ENCODE results near the gene KDM8. TPM values are rescaled to one million over a fixed set of nuclear protein-coding genes. Genes with fewer than 3 reads are reported as not detected.
"Not testable (repeated sequence)": the region's sequence is repeated elsewhere in the genome, so short reads cannot be mapped to it uniquely, and the experiment has no call there.

Gene KDM8
- total RNA-seq, 1 donor from 2014 or later: 12.5 TPM

- no peak for TF ChIP-seq CTCF (IDR thresholded peaks at IDR 0.05; ENCODE audit: unreplicated experiment)
- Mint-ChIP-seq H3K9me3 (ENCODE audit: low read depth) (peaks cover 3% of the 10 kb centered on the region), H3K36me3 (ENCODE audit: insufficient read depth) (no peaks in the 10 kb centered on the region), H3K27ac (peak overlapping the region; percentile 100), H3K27me3 (no peaks in the 10 kb centered on the region), H3K4me1 (ENCODE audit: low read depth) (peaks cover 8% of the 10 kb centered on the region), H3K4me3 (ENCODE audit: low read depth) (peak overlapping the region; percentile 98)
- no peak for DNase-seq (ENCODE audit: low spot score, unreplicated experiment)
Measured at GRCh38 chr16:27204312-27204915, 1.1 kb downstream of the KDM8 start.

GRCh38 chr16:27205423-27206065, 2.2 kb downstream of the KDM8 start:
- H3K27me3 Mint-ChIP-seq: no peaks in the 10 kb centered on the region
- H3K27ac Mint-ChIP-seq: no peak overlapping the region
- TF ChIP-seq CTCF (IDR thresholded peaks at IDR 0.05; ENCODE audit: unreplicated experiment): no peak
- peaks cover 8% of the 10 kb centered on the region for H3K4me1 Mint-ChIP-seq (ENCODE audit: low read depth)
- no peaks in the 10 kb centered on the region for H3K36me3 Mint-ChIP-seq (ENCODE audit: insufficient read depth)
- H3K9me3 Mint-ChIP-seq (ENCODE audit: low read depth): peaks cover 3% of the 10 kb centered on the region
- no peak overlapping the region for H3K4me3 Mint-ChIP-seq (ENCODE audit: low read depth)
- no peak for DNase-seq (ENCODE audit: low spot score, unreplicated experiment)

GRCh38 chr16:27207121-27207520, 3.8 kb downstream of the KDM8 start:
- not testable (repeated sequence) for H3K9me3 Mint-ChIP-seq (ENCODE audit: low read depth); H3K27ac Mint-ChIP-seq; H3K4me3 Mint-ChIP-seq (ENCODE audit: low read depth); H3K27me3 Mint-ChIP-seq; H3K4me1 Mint-ChIP-seq (ENCODE audit: low read depth); DNase-seq (ENCODE audit: low spot score, unreplicated experiment); H3K36me3 Mint-ChIP-seq (ENCODE audit: insufficient read depth)

- H3K9me3 Mint-ChIP-seq (ENCODE audit: low read depth): no peaks in the 10 kb centered on the region
- no peaks in the 10 kb centered on the region for H3K27me3 Mint-ChIP-seq
- H3K4me3 Mint-ChIP-seq (ENCODE audit: low read depth): no peak overlapping the region
- H3K36me3 Mint-ChIP-seq (ENCODE audit: insufficient read depth): no peaks in the 10 kb centered on the region
- no peak for DNase-seq (ENCODE audit: low spot score, unreplicated experiment)
- no peak for TF ChIP-seq CTCF (IDR thresholded peaks at IDR 0.05; ENCODE audit: unreplicated experiment)
- no peak overlapping the region for H3K27ac Mint-ChIP-seq
- peaks cover 6% of the 10 kb centered on the region for H3K4me1 Mint-ChIP-seq (ENCODE audit: low read depth)
Measured at GRCh38 chr16:27208081-27208680, 4.9 kb downstream of the KDM8 start.

GRCh38 chr16:27208796-27209195, 5.5 kb downstream of the KDM8 start:
- Mint-ChIP-seq H3K36me3 (ENCODE audit: insufficient read depth) (no peaks in the 10 kb centered on the region), H3K4me3 (ENCODE audit: low read depth) (no peak overlapping the region), H3K27ac (no peak overlapping the region), H3K4me1 (ENCODE audit: low read depth) (peaks cover 6% of the 10 kb centered on the region), H3K27me3 (no peaks in the 10 kb centered on the region), H3K9me3 (ENCODE audit: low read depth) (no peaks in the 10 kb centered on the region)
- TF ChIP-seq CTCF (IDR thresholded peaks at IDR 0.05; ENCODE audit: unreplicated experiment): no peak
- no peak for DNase-seq (ENCODE audit: low spot score, unreplicated experiment)

All from progenitor cell of endocrine pancreas (in vitro differentiated cells).